ENCODE measurements around the gene SGPL1. TPM values are rescaled to one million over a fixed set of nuclear protein-coding genes. Genes with fewer than 3 reads are reported as not detected.

SGPL1 gene
- total RNA-seq, 1 experiment from 2014 or later: 93.8 TPM

DNA sequence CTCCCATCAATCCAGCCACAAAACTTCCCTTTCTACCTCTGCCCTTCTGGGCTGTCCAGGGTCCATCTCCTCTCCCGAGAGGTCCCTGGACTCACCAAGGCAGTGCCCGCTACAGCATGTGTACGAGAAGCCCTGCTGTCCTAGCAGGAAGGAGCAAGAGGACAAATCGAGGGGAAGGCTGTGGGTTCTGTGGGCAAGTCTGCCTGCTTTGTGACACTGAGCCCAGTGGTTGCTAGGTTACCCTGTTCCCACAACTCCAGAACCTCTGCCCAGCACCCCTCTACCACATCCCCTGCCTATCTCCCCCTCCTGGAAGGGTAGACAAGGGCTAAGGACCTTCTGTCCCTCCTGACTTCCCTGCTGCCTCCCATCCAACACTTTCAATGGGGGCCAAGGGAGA lies 30.6 kb upstream of the SGPL1 start, which contains the start of gene TBATA:
TBATA (minus strand) TSS at position 188 of the 400 bp plus-strand sequence. CDS start 1,998 bp downstream, outside the sequence.
- no TSS peak for BruUV-seq (replicated peaks)
- no peak within 1 kb of the TSS for H3K4me3 Mint-ChIP-seq (ENCODE audit: unreplicated experiment)
- intact Hi-C loops (cut with micrococcal nuclease): no loop called here

DNA sequence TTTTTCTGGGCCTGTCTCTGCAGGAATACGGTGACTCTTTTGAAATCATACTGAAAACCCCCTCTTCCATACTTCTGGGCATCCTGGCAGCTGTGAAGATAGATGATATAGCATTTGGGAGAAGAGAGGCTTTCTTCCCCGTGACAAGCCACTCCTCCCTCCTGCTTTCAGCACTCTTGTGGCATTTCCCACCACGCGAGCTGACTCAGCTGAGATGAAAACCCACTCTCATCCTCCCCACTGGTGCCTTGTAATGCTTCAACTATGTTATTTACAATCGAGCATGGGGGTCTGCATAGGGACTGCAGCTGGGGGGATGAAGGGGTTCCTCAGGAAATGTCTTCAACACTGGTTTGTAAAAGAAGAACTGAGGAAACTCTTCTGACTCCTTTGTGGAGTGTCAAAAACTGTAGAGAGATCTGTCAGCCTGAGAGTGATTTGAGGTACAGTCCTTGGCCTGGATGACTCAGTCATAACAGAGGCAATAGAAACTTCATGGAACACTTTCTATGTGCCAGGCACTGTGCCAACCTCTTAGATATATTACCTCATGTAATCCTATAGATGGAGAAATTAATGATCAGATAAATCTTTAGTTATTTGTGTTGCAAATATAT lies 28.8 kb upstream of the SGPL1 start:
- peak; percentile 86 for DNase-seq (ENCODE audit: unreplicated experiment)
- no peak overlapping the region for H3K4me3 Mint-ChIP-seq (ENCODE audit: unreplicated experiment)

More for the DNA sequence above, 30.6 kb upstream of the SGPL1 start, which contains the start of gene TBATA:
- no peaks in the 10 kb centered on the region for H3K36me3 Mint-ChIP-seq (ENCODE audit: insufficient read depth, unreplicated experiment)
- POLR2A ChIA-PET: no interaction called here
- H3K4me1 Mint-ChIP-seq (ENCODE audit: insufficient read depth, unreplicated experiment): peaks cover 7% of the 10 kb centered on the region
- no peak for DNase-seq (ENCODE audit: unreplicated experiment)
- H3K27ac Mint-ChIP-seq (ENCODE audit: low read depth, unreplicated experiment): no peak within 1 kb of the TSS
- H3K27me3 Mint-ChIP-seq (ENCODE audit: insufficient read depth, unreplicated experiment): peaks cover 13% of the 10 kb centered on the region
- TF ChIP-seq CTCF (IDR thresholded peaks at IDR 0.05; ENCODE audit: unreplicated experiment): no peak
- H3K9me3 Mint-ChIP-seq (ENCODE audit: unreplicated experiment): no peaks in the 10 kb centered on the region
- CTCF ChIA-PET: no interaction called here

GRCh38 chr10:70791386-70792039 lies 24.2 kb upstream of the SGPL1 start:
- no peak for TF ChIP-seq CTCF (IDR thresholded peaks at IDR 0.05; ENCODE audit: unreplicated experiment)
- ChIA-PET POLR2A (interaction anchor here (1.8 kb wide), 1 partner anchor 16 kb away, joined by 3 read pairs; no protein-coding TSS in a partner anchor), CTCF (no interaction called here)
- H3K4me1 Mint-ChIP-seq (ENCODE audit: insufficient read depth, unreplicated experiment): peaks cover 7% of the 10 kb centered on the region
- DNase-seq (ENCODE audit: unreplicated experiment): peak; percentile 67
- H3K27ac Mint-ChIP-seq (ENCODE audit: low read depth, unreplicated experiment): no peak overlapping the region
- H3K36me3 Mint-ChIP-seq (ENCODE audit: insufficient read depth, unreplicated experiment): no peaks in the 10 kb centered on the region
- no peak overlapping the region for H3K4me3 Mint-ChIP-seq (ENCODE audit: unreplicated experiment)
- intact Hi-C loops (cut with micrococcal nuclease): no loop called here
- H3K27me3 Mint-ChIP-seq (ENCODE audit: insufficient read depth, unreplicated experiment): peaks cover 13% of the 10 kb centered on the region
- BruUV-seq (replicated peaks): no TSS peak
- H3K9me3 Mint-ChIP-seq (ENCODE audit: unreplicated experiment): no peaks in the 10 kb centered on the region

More for the DNA sequence above, 28.8 kb upstream of the SGPL1 start:
- ChIA-PET POLR2A (interaction anchor here (0.6 kb wide), 1 partner anchor 204 kb away, joined by 3 read pairs; no protein-coding TSS in a partner anchor), CTCF (interaction anchor here (1.1 kb wide), 1 partner anchor 28 kb away, joined by 3 read pairs; no protein-coding TSS in a partner anchor)
- peaks cover 13% of the 10 kb centered on the region for H3K27me3 Mint-ChIP-seq (ENCODE audit: insufficient read depth, unreplicated experiment)
- H3K27ac Mint-ChIP-seq (ENCODE audit: low read depth, unreplicated experiment): no peak overlapping the region
- intact Hi-C loops (cut with micrococcal nuclease): no loop called here
- H3K4me1 Mint-ChIP-seq (ENCODE audit: insufficient read depth, unreplicated experiment): peaks cover 7% of the 10 kb centered on the region
- no peaks in the 10 kb centered on the region for H3K36me3 Mint-ChIP-seq (ENCODE audit: insufficient read depth, unreplicated experiment)
- TF ChIP-seq CTCF (IDR thresholded peaks at IDR 0.05; ENCODE audit: unreplicated experiment): no peak
- H3K9me3 Mint-ChIP-seq (ENCODE audit: unreplicated experiment): no peaks in the 10 kb centered on the region
- no TSS peak for BruUV-seq (replicated peaks)

- no peak for DNase-seq (ENCODE audit: unreplicated experiment)
- H3K9me3 Mint-ChIP-seq (ENCODE audit: unreplicated experiment): no peaks in the 10 kb centered on the region
- no peak overlapping the region for H3K4me3 Mint-ChIP-seq (ENCODE audit: unreplicated experiment)
- ChIA-PET CTCF (no interaction called here), POLR2A (no interaction called here)
- BruUV-seq (replicated peaks): no TSS peak
- intact Hi-C loops (cut with micrococcal nuclease): no loop called here
- no peaks in the 10 kb centered on the region for H3K27me3 Mint-ChIP-seq (ENCODE audit: insufficient read depth, unreplicated experiment)
- no peak for TF ChIP-seq CTCF (IDR thresholded peaks at IDR 0.05; ENCODE audit: unreplicated experiment)
- H3K36me3 Mint-ChIP-seq (ENCODE audit: insufficient read depth, unreplicated experiment): no peaks in the 10 kb centered on the region
- H3K27ac Mint-ChIP-seq (ENCODE audit: low read depth, unreplicated experiment): no peak overlapping the region
- H3K4me1 Mint-ChIP-seq (ENCODE audit: insufficient read depth, unreplicated experiment): peaks cover 7% of the 10 kb centered on the region
Measured at GRCh38 chr10:70795613-70796012, 20.1 kb upstream of the SGPL1 start.

All from MCF 10A (cell line).